Nephron progenitor cell (in vitro differentiated cells): ENCODE measurements around the gene MVB12B.

Experiments used
- DNase-seq: peaks from one replicate; pipeline ENCODE4 v3.0.0; 2021
- H3K27ac Mint-ChIP-seq: 2 replicates; pipeline ENCODE4 v1.8.0; 2021; ENCODE audit warnings: mild to moderate bottlenecking, moderate library complexity, mixed read lengths
- H3K27me3 Mint-ChIP-seq: 2 replicates; pipeline ENCODE4 v1.8.0; 2021; ENCODE audit warnings: mild to moderate bottlenecking, low read depth, mixed read lengths; ENCODE audit not compliant: poor library complexity
- H3K36me3 Mint-ChIP-seq: 2 replicates; pipeline ENCODE4 v1.8.0; 2021; ENCODE audit warnings: low read depth, mixed read lengths
- H3K4me1 Mint-ChIP-seq: 2 replicates; pipeline ENCODE4 v1.8.0; 2021; ENCODE audit warnings: mixed read lengths
- H3K4me3 Mint-ChIP-seq: 2 replicates; pipeline ENCODE4 v1.8.0; 2021; ENCODE audit warnings: mild to moderate bottlenecking, moderate library complexity, mixed read lengths
- H3K9me3 Mint-ChIP-seq: 2 replicates; pipeline ENCODE4 v1.8.0; 2021; ENCODE audit warnings: mild to moderate bottlenecking, moderate library complexity, mixed read lengths
- CTCF ChIP-seq: fragments of 200-600 bp; sonication (generic); IDR thresholded peaks from 2 replicates; pipeline ENCODE4 v1.5.0; 2021; ENCODE audit warnings: antibody characterized with exemption

Gene MVB12B

DNA sequence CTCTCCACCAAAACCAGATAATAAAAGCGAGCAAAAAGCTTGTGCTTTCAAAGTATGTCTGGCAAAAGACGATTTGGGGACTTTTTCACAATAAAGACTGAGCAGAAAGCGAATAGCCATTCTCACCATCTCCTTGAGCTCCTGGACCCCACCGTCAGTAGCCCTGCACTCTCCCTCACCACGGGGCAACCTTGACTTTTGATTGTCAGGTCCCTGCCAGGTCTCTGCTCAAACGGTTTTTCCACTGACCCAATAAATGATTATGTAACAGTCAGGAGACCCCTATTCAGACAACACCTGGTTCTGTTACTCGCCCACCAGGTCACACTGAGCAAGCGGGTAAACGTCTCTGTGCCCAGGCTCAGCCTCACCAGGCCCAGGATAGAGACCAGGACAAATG, 131.3 kb downstream of the MVB12B start:
- DNase-seq: no peak
- no peak for TF ChIP-seq CTCF
- Mint-ChIP-seq H3K4me3 (no peak overlapping the region), H3K36me3 (peaks cover 17% of the 10 kb centered on the region), H3K4me1 (no peaks in the 10 kb centered on the region), H3K27ac (no peak overlapping the region), H3K9me3 (no peaks in the 10 kb centered on the region), H3K27me3 (no peaks in the 10 kb centered on the region)

GRCh38 chr9:126459126-126459525, 132.5 kb downstream of the MVB12B start:
- no peaks in the 10 kb centered on the region for H3K9me3 Mint-ChIP-seq
- peaks cover 17% of the 10 kb centered on the region for H3K36me3 Mint-ChIP-seq
- no peak overlapping the region for H3K27ac Mint-ChIP-seq

DNA sequence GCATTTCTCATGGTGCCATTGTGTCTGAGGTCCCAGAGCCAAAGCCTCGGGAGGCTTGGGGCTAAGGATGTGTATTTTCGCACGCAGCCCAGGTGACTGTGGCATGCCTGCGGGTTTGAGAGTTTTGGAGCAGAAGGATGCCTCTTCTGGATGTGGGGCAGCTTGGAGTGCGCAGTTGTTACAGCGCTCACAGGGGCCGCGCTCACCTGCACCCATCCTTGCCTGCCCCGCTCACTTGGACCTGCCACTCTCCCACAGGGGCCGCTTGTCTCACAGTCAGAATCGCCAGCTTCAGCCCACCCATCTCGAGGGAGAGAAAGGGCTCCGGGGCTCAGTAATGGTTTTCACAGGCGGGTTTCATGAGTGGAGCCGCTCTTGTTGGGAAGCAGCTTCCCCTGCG, 132.9 kb downstream of the MVB12B start:
- Mint-ChIP-seq H3K27me3 (peaks cover 5% of the 10 kb centered on the region), H3K36me3 (peaks cover 15% of the 10 kb centered on the region), H3K9me3 (no peaks in the 10 kb centered on the region), H3K4me1 (no peaks in the 10 kb centered on the region), H3K4me3 (no peak overlapping the region), H3K27ac (no peak overlapping the region)
- TF ChIP-seq CTCF: no peak
- DNase-seq: no peak

More at GRCh38 chr9:126459126-126459525, 132.5 kb downstream of the MVB12B start:
- Mint-ChIP-seq H3K4me1 (no peaks in the 10 kb centered on the region), H3K27me3 (peaks cover 3% of the 10 kb centered on the region), H3K4me3 (no peak overlapping the region)
- no peak for DNase-seq
- TF ChIP-seq CTCF: no peak

- no peak for DNase-seq
- peaks cover 17% of the 10 kb centered on the region for H3K36me3 Mint-ChIP-seq
- TF ChIP-seq CTCF: no peak
- H3K27me3 Mint-ChIP-seq: peaks cover 5% of the 10 kb centered on the region
- no peak overlapping the region for H3K27ac Mint-ChIP-seq
- no peak overlapping the region for H3K4me3 Mint-ChIP-seq
- no peaks in the 10 kb centered on the region for H3K9me3 Mint-ChIP-seq
- no peaks in the 10 kb centered on the region for H3K4me1 Mint-ChIP-seq
These were observed 133.6 kb downstream of the MVB12B start for GRCh38 chr9:126459965-126460843.

DNA sequence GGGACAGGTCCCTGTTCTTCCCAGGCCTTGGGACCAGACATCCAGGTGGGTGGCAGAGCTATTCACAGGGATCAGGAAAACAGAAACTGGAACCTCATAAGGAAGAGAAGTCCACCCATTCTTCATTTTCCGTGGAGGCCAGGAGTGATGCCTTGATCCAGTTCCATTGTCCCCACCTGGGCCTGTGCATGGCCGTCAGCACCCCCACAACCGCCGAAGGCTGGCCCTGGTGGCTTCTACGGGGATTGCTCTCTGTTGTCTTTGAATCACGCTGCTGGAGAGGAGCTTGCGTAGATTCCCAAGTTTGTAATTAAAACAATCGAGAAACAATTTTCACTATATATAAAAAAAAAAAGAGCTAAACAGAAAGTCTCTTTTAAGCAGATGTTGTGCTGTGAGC, 134.4 kb downstream of the MVB12B start:
- no peaks in the 10 kb centered on the region for H3K4me1 Mint-ChIP-seq
- peaks cover 15% of the 10 kb centered on the region for H3K36me3 Mint-ChIP-seq
- H3K9me3 Mint-ChIP-seq: no peaks in the 10 kb centered on the region
- H3K27ac Mint-ChIP-seq: no peak overlapping the region
- no peak for DNase-seq
- peaks cover 5% of the 10 kb centered on the region for H3K27me3 Mint-ChIP-seq
- H3K4me3 Mint-ChIP-seq: no peak overlapping the region
- no peak for TF ChIP-seq CTCF

- no peaks in the 10 kb centered on the region for H3K4me1 Mint-ChIP-seq
- no peak for TF ChIP-seq CTCF
- no peak overlapping the region for H3K4me3 Mint-ChIP-seq
- DNase-seq: no peak
- H3K27ac Mint-ChIP-seq: no peak overlapping the region
- H3K36me3 Mint-ChIP-seq: peaks cover 9% of the 10 kb centered on the region
- H3K9me3 Mint-ChIP-seq: no peaks in the 10 kb centered on the region
- peaks cover 5% of the 10 kb centered on the region for H3K27me3 Mint-ChIP-seq
These were observed 135.0 kb downstream of the MVB12B start for GRCh38 chr9:126461608-126462007.
